Measurements from ENCODE around the gene TWSG1.

TWSG1 gene

GRCh38 chr18:9334329-9334972, at the start of gene TWSG1:
TWSG1 (plus strand) TSS chr18:9334773; CDS start chr18:9337230, 2,457 bp downstream.
- DNase-seq = peak; percentile 94 to 96

GRCh38 chr18:9285604-9286003, 49.0 kb upstream of the TWSG1 start:
- DNase-seq = no peak

- no peak for DNase-seq
Observed at GRCh38 chr18:9287036-9287435, 47.5 kb upstream of the TWSG1 start.

- DNase-seq = no peak
Observed at GRCh38 chr18:9289698-9290097, 44.9 kb upstream of the TWSG1 start.

- DNase-seq = no peak
Observed at GRCh38 chr18:9290156-9290555, 44.4 kb upstream of the TWSG1 start.

GRCh38 chr18:9292047-9292446, 42.5 kb upstream of the TWSG1 start:
- DNase-seq = no peak

GRCh38 chr18:9293948-9294347, 40.6 kb upstream of the TWSG1 start:
- DNase-seq = no peak

GRCh38 chr18:9296233-9297006, 38.2 kb upstream of the TWSG1 start:
- DNase-seq = no peak

- no peak for DNase-seq
Observed at GRCh38 chr18:9297007-9297393, 37.6 kb upstream of the TWSG1 start.

- no peak for DNase-seq
Observed at GRCh38 chr18:9304388-9305070, 30.0 kb upstream of the TWSG1 start.

- DNase-seq = no peak
Observed at GRCh38 chr18:9319333-9319732, 15.2 kb upstream of the TWSG1 start.

- DNase-seq = no peak
Observed at GRCh38 chr18:9321017-9321452, 13.5 kb upstream of the TWSG1 start.

- DNase-seq = no peak
Observed at GRCh38 chr18:9321736-9322135, 12.8 kb upstream of the TWSG1 start.

- no peak for DNase-seq
Observed at GRCh38 chr18:9322744-9323143, 11.8 kb upstream of the TWSG1 start.

- DNase-seq = no peak
Observed at GRCh38 chr18:9323750-9324445, 10.7 kb upstream of the TWSG1 start.

GRCh38 chr18:9325716-9326115, 8.9 kb upstream of the TWSG1 start:
- DNase-seq = no peak

- DNase-seq = no peak
Observed at GRCh38 chr18:9328776-9329175, 5.8 kb upstream of the TWSG1 start.

- DNase-seq = no peak
Observed at GRCh38 chr18:9329471-9329870, 5.1 kb upstream of the TWSG1 start.

- no peak for DNase-seq
Observed at GRCh38 chr18:9330419-9330818, 4.2 kb upstream of the TWSG1 start.

GRCh38 chr18:9333441-9334328, 888 bp upstream of the TWSG1 start:
- DNase-seq = no peak

GRCh38 chr18:9334973-9335696, 562 bp downstream of the TWSG1 start:
- DNase-seq = peak; percentile 31 to 50

- no peak for DNase-seq
Observed at GRCh38 chr18:9335697-9336045, 1.1 kb downstream of the TWSG1 start.

Data from CD4-positive, alpha-beta T cell treated with Interferon alpha-2 for 1 hour (primary cell).